Thyroid gland (tissue), 4 donors: ENCODE results near the gene STUM. TPM values are rescaled to one million over a fixed set of nuclear protein-coding genes. Genes with fewer than 3 reads are reported as not detected.
"Not testable (repeated sequence)": the region's sequence is repeated elsewhere in the genome, so short reads cannot be mapped to it uniquely, and the experiment has no call there.

Source experiments
- DNase-seq, 2 donors: peaks; one replicate each; pipeline ENCODE4 v3.0.0-alpha.2; 2019
- H3K27ac ChIP-seq, 3 donors: fragments of 200-600 bp; sonication (generic); 1 replicate in 2 of 3; 2 replicates in 1 of 3; pipeline ENCODE4 v1.5.1; 2016 to 2019; ENCODE audit warnings: mild to moderate bottlenecking in 1 of 3, moderate library complexity in 1 of 3
- H3K27me3 ChIP-seq: fragments of 200-600 bp; sonication (generic); one replicate; pipeline ENCODE4 v1.5.1; 2019
- H3K36me3 ChIP-seq, 2 donors: fragments of 200-600 bp; sonication (generic); one replicate each; pipeline ENCODE4 v1.5.1; 2016 to 2019
- H3K4me1 ChIP-seq, 2 donors: fragments of 200-600 bp; sonication (generic); one replicate each; pipeline ENCODE4 v1.5.1; 2017 to 2019
- H3K4me3 ChIP-seq, 3 donors: fragments of 200-600 bp; sonication (generic); replicated peaks in 1 of 3; 1 replicate in 2 of 3; 2 replicates in 1 of 3; pipeline ENCODE4 v1.5.1; 2016; ENCODE audit warnings: mild to moderate bottlenecking in 1 of 3
- H3K9me3 ChIP-seq: fragments of 200-600 bp; sonication (generic); one replicate; pipeline ENCODE4 v1.5.1; 2017
- POLR2A ChIP-seq, 2 donors: fragments of 450-650 bp; IDR thresholded peaks; one replicate each; pipeline ENCODE4 v1.6.1; 2017; ENCODE audit warnings: antibody characterized with exemption in 2 of 2, mild to moderate bottlenecking in 2 of 2, moderate library complexity in 1 of 2
- WGBS, 2 donors: methylation state at CpG; one replicate each; pipeline ENCODE4 v1.1.5; 2017; 5-methylcytosine and 5-hydroxymethylcytosine counted together
- intact Hi-C: fragments of 100-400 bp; cut with DNase I; formaldehyde crosslinking; loops from one replicate; pipeline ENCODE4 v1.15.1; 2023
- total RNA-seq, 4 donors: library from RNA; depleted of rRNA; stranded (reverse); fragments of >200 nt; gene quantifications; one replicate each; pipeline ENCODE4 v1.2.3, GENCODE V29; 2016
- TF ChIP-seq, protein P1 (sequence below), 6 experiments: fragments of 200-600 bp in 3 of 6; fragments of 450-650 bp in 3 of 6; sonication (generic) in 3 of 6; IDR thresholded peaks; one replicate each; pipeline ENCODE4 v1.5.1; 2016 to 2019; ENCODE audit warnings: antibody characterized with exemption in 6 of 6, mild to moderate bottlenecking in 2 of 6, inconsistent platforms in 1 of 6, moderate library complexity in 1 of 6

STUM gene
- total RNA-seq, 4 donors from 2014 or later = 0.22 to 1.1 (median 0.48) TPM

DNA sequence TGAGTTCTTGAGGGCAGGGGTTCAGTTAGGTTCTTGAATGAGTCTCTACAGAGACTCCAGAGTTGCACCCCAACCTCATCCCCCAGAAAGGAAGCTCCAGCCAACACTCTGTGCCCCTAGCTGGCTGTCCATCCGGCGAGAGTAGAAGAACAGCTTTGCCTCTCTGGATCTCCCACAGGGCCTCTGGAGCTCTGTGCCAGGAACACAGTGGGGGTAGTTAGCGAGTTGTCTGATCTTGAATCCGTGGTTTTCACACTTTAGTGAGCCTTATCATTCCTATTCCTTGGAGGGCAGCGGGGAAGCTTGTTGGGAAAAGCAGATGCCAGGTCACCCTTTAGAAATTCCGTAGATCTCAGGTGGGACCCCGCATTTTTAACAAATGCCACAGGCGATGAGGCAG is 45.0 kb downstream of the STUM start:
- TF ChIP-seq POLR2A (IDR thresholded peaks at IDR 0.05) = no peak
- TF ChIP-seq, protein P1, sequence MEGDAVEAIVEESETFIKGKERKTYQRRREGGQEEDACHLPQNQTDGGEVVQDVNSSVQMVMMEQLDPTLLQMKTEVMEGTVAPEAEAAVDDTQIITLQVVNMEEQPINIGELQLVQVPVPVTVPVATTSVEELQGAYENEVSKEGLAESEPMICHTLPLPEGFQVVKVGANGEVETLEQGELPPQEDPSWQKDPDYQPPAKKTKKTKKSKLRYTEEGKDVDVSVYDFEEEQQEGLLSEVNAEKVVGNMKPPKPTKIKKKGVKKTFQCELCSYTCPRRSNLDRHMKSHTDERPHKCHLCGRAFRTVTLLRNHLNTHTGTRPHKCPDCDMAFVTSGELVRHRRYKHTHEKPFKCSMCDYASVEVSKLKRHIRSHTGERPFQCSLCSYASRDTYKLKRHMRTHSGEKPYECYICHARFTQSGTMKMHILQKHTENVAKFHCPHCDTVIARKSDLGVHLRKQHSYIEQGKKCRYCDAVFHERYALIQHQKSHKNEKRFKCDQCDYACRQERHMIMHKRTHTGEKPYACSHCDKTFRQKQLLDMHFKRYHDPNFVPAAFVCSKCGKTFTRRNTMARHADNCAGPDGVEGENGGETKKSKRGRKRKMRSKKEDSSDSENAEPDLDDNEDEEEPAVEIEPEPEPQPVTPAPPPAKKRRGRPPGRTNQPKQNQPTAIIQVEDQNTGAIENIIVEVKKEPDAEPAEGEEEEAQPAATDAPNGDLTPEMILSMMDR (IDR thresholded peaks at IDR 0.05) = no peak
- DNase-seq = no peak

DNA sequence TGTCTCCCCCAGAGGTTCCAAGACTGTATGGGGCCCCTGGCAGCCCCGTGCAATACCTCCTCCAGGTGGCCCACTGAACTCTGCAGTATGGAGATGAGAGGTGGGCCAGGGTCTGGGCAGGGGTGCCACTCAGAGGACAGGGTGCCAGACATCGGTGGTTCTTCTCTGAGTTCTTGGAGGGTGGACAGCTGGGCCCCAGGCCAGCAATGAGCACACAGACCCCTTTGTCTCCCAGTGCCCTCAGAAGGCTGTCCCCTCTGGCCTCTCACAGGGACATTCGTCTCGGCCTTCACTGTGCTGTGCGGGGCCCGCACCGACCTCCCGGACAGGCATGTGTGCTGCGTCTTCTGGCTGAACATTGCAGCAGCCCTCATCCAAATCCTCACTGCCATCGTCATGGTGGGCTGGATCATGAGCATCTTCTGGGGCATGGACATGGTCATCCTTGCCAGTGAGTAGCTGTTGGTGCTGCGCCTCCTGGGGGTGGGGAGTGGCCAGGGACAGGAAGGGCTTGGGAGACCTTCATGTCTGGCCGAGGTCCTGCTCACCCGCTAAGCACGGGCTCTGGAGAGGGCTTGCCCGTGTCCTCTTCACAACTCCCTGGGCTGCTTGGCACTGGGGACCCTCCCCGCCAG is 48.1 kb downstream of the STUM start:
- TF ChIP-seq, protein P1 (IDR thresholded peaks at IDR 0.05) = no peak
- no peak for TF ChIP-seq POLR2A (IDR thresholded peaks at IDR 0.05)

More for the DNA sequence above, 45.0 kb downstream of the STUM start:
- H3K36me3 ChIP-seq = no peaks in the 10 kb centered on the region
- H3K4me3 ChIP-seq = no peak overlapping the region
- H3K4me1 ChIP-seq = no peaks in the 10 kb centered on the region
- WGBS, 2 donors = 78 to 88% methylated on average over 8 of the region's 8 CpGs
- no peak overlapping the region for H3K27ac ChIP-seq
- no peaks in the 10 kb centered on the region for H3K27me3 ChIP-seq
- H3K9me3 ChIP-seq = no peaks in the 10 kb centered on the region
- intact Hi-C loops = no loop called here

DNA sequence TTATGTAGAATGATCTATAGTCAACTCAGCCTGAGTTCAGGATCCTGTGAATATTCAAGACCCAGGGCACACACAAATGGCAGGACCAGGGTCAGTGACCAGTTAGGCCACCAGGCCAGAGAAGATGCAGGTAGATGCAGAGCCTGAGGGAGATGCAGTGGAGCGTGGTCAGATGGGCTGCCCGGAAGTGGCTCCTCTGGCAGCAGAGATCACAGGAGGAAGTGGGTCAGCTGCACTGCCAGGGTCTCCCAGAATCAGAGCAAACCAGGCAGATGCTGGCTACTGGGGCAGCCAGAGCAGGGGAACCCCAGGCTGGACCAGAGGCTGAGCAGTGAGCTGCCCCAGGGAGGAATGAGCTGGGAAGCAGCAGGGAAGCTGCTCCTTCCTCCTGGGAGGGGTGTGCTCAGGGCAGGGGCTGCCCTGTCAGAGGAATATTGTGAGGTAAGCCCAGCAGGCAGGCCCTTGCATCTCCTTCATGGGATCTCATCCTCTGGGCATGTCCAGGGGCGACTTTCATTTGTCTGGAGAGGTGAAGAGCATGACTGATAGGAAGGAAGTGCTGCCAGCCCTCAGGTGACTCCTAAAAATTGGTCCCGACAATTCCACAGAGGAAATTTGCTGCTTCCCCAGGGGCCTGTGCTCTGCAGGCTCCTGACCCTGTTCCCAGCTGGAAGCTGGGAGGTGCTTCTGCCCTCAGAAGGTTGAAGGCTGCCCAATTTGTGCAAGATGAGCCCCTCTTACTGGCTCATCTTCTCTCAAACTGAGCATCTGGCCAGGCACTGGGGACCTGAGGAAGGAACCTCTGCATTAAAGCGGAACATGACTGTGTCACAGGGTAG is 49.3 kb downstream of the STUM start:
- Histone ChIP-seq H3K4me1 (peaks cover 0 to 7% of the 10 kb centered on the region in 2 donors), H3K36me3 (no peaks in the 10 kb centered on the region), H3K27ac (no peak overlapping the region), H3K9me3 (no peaks in the 10 kb centered on the region), H3K4me3 (no peak overlapping the region), H3K27me3 (no peaks in the 10 kb centered on the region)
- no peak for DNase-seq
- no peak for TF ChIP-seq POLR2A (IDR thresholded peaks at IDR 0.05)
- TF ChIP-seq, protein P1 (IDR thresholded peaks at IDR 0.05) = no peak
- intact Hi-C loops = no loop called here
- 71 to 85% methylated on average over 5 of the region's 5 CpGs for WGBS, 2 donors

More for the DNA sequence above, 48.1 kb downstream of the STUM start:
- H3K36me3 ChIP-seq = no peaks in the 10 kb centered on the region
- H3K27me3 ChIP-seq = no peaks in the 10 kb centered on the region
- H3K9me3 ChIP-seq = no peaks in the 10 kb centered on the region
- intact Hi-C loops = no loop called here
- H3K4me1 ChIP-seq = no peaks in the 10 kb centered on the region
- 78 to 93% methylated on average over 9 to 12 of the region's 16 CpGs for WGBS, 2 donors
- H3K27ac ChIP-seq = no peak overlapping the region
- no peak for DNase-seq
- H3K4me3 ChIP-seq = no peak overlapping the region

DNA sequence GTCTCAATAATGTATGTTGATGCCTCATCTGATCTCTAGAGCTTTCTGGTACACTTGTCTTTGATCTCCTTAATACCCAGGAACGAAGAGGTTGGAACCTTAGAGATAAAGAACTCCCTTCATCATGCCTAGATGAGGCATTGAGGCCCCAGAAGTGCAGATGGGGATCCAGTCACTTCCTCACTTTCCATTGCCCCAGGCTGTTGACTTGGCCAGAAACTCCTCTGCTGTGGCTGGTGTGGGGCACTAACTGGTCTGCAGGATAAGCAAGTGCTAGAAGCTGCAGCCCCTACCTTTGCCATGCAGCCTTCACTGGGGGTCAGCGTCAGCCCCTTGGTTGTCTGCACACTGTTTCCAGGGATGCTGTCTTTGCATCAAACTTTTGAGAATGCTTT is 49.9 kb downstream of the STUM start:
- WGBS, 2 donors = 97 to 100% methylated on average over 2 of the region's 2 CpGs
- Histone ChIP-seq H3K27ac (no peak overlapping the region), H3K9me3 (no peaks in the 10 kb centered on the region), H3K4me1 (peaks cover 2 to 11% of the 10 kb centered on the region in 2 donors), H3K36me3 (no peaks in the 10 kb centered on the region), H3K27me3 (no peaks in the 10 kb centered on the region), H3K4me3 (no peak overlapping the region)
- TF ChIP-seq, protein P1 (IDR thresholded peaks at IDR 0.05) = no peak
- TF ChIP-seq POLR2A (IDR thresholded peaks at IDR 0.05) = no peak
- no peak for DNase-seq
- intact Hi-C loops = no loop called here

DNA sequence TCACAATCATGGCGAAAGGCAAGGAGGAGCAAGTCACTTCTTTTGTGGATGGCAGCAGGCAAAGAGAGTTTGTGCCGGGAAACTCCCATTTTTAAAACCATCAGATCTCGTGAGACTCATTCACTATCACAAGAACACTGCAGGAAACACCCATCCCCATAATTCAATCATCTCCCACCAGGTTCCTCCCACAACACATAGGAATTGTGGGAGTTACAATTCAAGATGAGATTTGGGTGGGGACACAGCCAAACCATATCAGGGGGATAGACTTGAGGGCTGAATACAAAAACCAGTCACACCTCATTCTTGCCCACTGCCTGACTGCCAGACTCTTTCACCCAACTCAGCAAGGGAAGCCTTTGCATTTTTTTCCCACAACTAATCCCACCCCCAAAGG is 50.4 kb downstream of the STUM start:
- H3K27me3 ChIP-seq, H3K36me3 ChIP-seq, intact Hi-C loops, H3K27ac ChIP-seq, H3K9me3 ChIP-seq, DNase-seq, H3K4me3 ChIP-seq: not testable (repeated sequence)
- peaks cover 4 to 15% of the 10 kb centered on the region in 2 donors for H3K4me1 ChIP-seq
- WGBS, 2 donors = 93 to 95% methylated on average over 3 of the region's 3 CpGs
